A673 (cell line): ENCODE data around the gene FHIT.

Experiments used
- CTCF ChIP-seq: fragments of 300-800, 200-600 bp; sonication (generic); conservative IDR thresholded peaks from 2 replicates; pipeline ENCODE4 v1.5.1; 2017; ENCODE audit warnings: low read depth, mild to moderate bottlenecking, antibody characterized with exemption, low read length, moderate library complexity, mixed read lengths
- EZH2 ChIP-seq: fragments of 200-600 bp; sonication (generic); IDR thresholded peaks from 2 replicates; pipeline ENCODE4 v1.6.1; 2017; ENCODE audit warnings: borderline replicate concordance, low read depth, mild to moderate bottlenecking, mixed read lengths, antibody characterized with exemption, low read length; ENCODE audit not compliant: poor library complexity, severe bottlenecking

GRCh38 chr3:61073566-61074165 lies 177.6 kb downstream of the FHIT start:
- TF ChIP-seq CTCF (no peak), EZH2 (no peak)
